Thyroid gland (tissue), 4 donors: ENCODE data around the gene RTTN.

ENCODE experiments used
- CTCF ChIP-seq, 6 experiments: fragments of 200-600 bp in 3 of 6; fragments of 450-650 bp in 3 of 6; sonication (generic) in 3 of 6; IDR thresholded peaks; one replicate each; pipeline ENCODE4 v1.5.1; 2016 to 2019; ENCODE audit warnings: antibody characterized with exemption in 6 of 6, mild to moderate bottlenecking in 2 of 6, inconsistent platforms in 1 of 6, moderate library complexity in 1 of 6
- POLR2A ChIP-seq, 2 donors: fragments of 450-650 bp; IDR thresholded peaks; one replicate each; pipeline ENCODE4 v1.6.1; 2017; ENCODE audit warnings: antibody characterized with exemption in 2 of 2, mild to moderate bottlenecking in 2 of 2, moderate library complexity in 1 of 2

- TF ChIP-seq CTCF (IDR thresholded peaks at IDR 0.05) (no peak), POLR2A (IDR thresholded peaks at IDR 0.05) (no peak)
Observed at GRCh38 chr18:69980982-69981804, 224.3 kb downstream of the RTTN start.
